GM18519 (cell line): Measurements from ENCODE around the gene HSFX3.
"Not testable (repeated sequence)": the region's sequence is repeated elsewhere in the genome, so short reads cannot be mapped to it uniquely, and the experiment has no call there.

Experiments
- ATAC-seq: cut with Tn5 transposase; IDR thresholded peaks from one replicate; pipeline ENCODE4 v1.9.1; 2021; ENCODE audit warnings: mild to moderate bottlenecking, moderate library complexity; ENCODE audit not compliant: unreplicated experiment, low FRiP score

HSFX3 gene

GRCh38 chrX:149518236-149518635 lies 31.5 kb downstream of the HSFX3 start:
- ATAC-seq: no peak

GRCh38 chrX:149517308-149517707 lies 32.4 kb downstream of the HSFX3 start:
- ATAC-seq: no peak

GRCh38 chrX:149516604-149517003 lies 33.1 kb downstream of the HSFX3 start:
- no peak for ATAC-seq

GRCh38 chrX:149515954-149516602 lies 33.6 kb downstream of the HSFX3 start:
- ATAC-seq: no peak

GRCh38 chrX:149513825-149514428 lies 35.8 kb downstream of the HSFX3 start:
- ATAC-seq: no peak

- ATAC-seq: peak; percentile 60
Measured at GRCh38 chrX:149512225-149512885, 37.4 kb downstream of the HSFX3 start.

GRCh38 chrX:149511081-149511480 lies 38.6 kb downstream of the HSFX3 start:
- ATAC-seq: no peak

- ATAC-seq: no peak
Measured at GRCh38 chrX:149510386-149510785, 39.3 kb downstream of the HSFX3 start.

- no peak for ATAC-seq
Measured at GRCh38 chrX:149508467-149508866, 41.3 kb downstream of the HSFX3 start.

- no peak for ATAC-seq
Measured at GRCh38 chrX:149506349-149506748, 43.4 kb downstream of the HSFX3 start.

GRCh38 chrX:149505671-149506070 lies 44.1 kb downstream of the HSFX3 start:
- ATAC-seq: no peak

GRCh38 chrX:149504915-149505651 lies 44.6 kb downstream of the HSFX3 start, which contains the start of gene IDS:
IDS (minus strand) TSS chrX:149505306; CDS start chrX:149505137, 169 bp downstream.
- ATAC-seq: peak; percentile 72

GRCh38 chrX:149504226-149504914 lies 45.4 kb downstream of the HSFX3 start:
- ATAC-seq: peak; percentile 34

GRCh38 chrX:149503446-149503845 lies 46.3 kb downstream of the HSFX3 start:
- peak; percentile 77 for ATAC-seq

GRCh38 chrX:149502923-149503322 lies 46.8 kb downstream of the HSFX3 start:
- ATAC-seq: not testable (repeated sequence)

GRCh38 chrX:149499766-149500165 lies 50.0 kb downstream of the HSFX3 start:
- no peak for ATAC-seq

- ATAC-seq: no peak
Measured at GRCh38 chrX:149498767-149499166, 51.0 kb downstream of the HSFX3 start.
